Adrenal gland (tissue), 12 donors: ENCODE results near the gene UQCC3. TPM values are rescaled to one million over a fixed set of nuclear protein-coding genes. Genes with fewer than 3 reads are reported as not detected.

Experiments
- DNase-seq, 7 donors: peaks; one replicate each; pipeline ENCODE4 v3.0.0-alpha.2; 2019 to 2020
- H3K27ac ChIP-seq, 5 donors: fragments of 200-600 bp; sonication (generic) in 4 of 5; 1 replicate in 3 of 5; 2 replicates in 2 of 5; pipeline versions ENCODE4 v1.5.1 to v1.8.0; 2016 to 2020; ENCODE audit warnings: mild to moderate bottlenecking in 1 of 5
- H3K27me3 ChIP-seq: fragments of 200-600 bp; 2 replicates; pipeline ENCODE4 v1.8.0; 2021
- H3K36me3 ChIP-seq, 2 donors: fragments of 200-600 bp; replicated peaks in 1 of 2; 1 replicate in 1 of 2; 2 replicates in 1 of 2; pipeline versions ENCODE4 v1.5.1 to v1.8.0; 2018 to 2022
- H3K4me1 ChIP-seq, 2 donors: fragments of 200-600 bp; replicated peaks in 1 of 2; 1 replicate in 1 of 2; 2 replicates in 1 of 2; pipeline versions ENCODE4 v1.5.1 to v1.8.0; 2018 to 2021
- H3K4me3 ChIP-seq, 4 donors: fragments of 200-600 bp; sonication (generic) in 3 of 4; one replicate each; pipeline ENCODE4 v1.5.1; 2016 to 2018
- H3K9me3 ChIP-seq, 3 donors: fragments of 200-600 bp; sonication (generic) in 1 of 3; replicated peaks in 1 of 3; 1 replicate in 2 of 3; 2 replicates in 1 of 3; pipeline versions ENCODE4 v1.5.1 to v1.8.0; 2016 to 2021
- POLR2A ChIP-seq, 2 donors: fragments of 450-650 bp; IDR thresholded peaks; one replicate each; pipeline ENCODE4 v1.6.1; 2017; ENCODE audit warnings: antibody characterized with exemption in 2 of 2, mild to moderate bottlenecking in 2 of 2, moderate library complexity in 1 of 2
- WGBS, 4 donors: extraction: QIAGEN DNeasy Blood & Tissue Kit in 2 of 4; methylation state at CpG; one replicate each; pipeline versions ENCODE4 v1.1.5 to v1.1.7; 2013 to 2017; 5-methylcytosine and 5-hydroxymethylcytosine counted together
- intact Hi-C, 2 donors: fragments of 100-400 bp; cut with DNase I; formaldehyde crosslinking; loops; one replicate each; pipeline versions ENCODE4 v1.14.1 to v1.15.0; 2022 to 2023
- polyA plus RNA-seq, 3 donors: library from polyadenylated mRNA; stranded (reverse); fragments of 200-250 nt in 2 of 3; fragments of 350-450 nt in 1 of 3; fragmentation: Illumina TruSeq in 1 of 3; extraction: RNeasy Lipid Tissue Mini Kit (QIAGEN cat#74804) in 1 of 3; gene quantifications; one replicate each; pipeline ENCODE4 v1.2.3, GENCODE V29; 2013 to 2014
- total RNA-seq, 9 donors: library from RNA; depleted of rRNA in 4 of 9; stranded (reverse); fragments of >200 nt in 4 of 9; fragments of 120-200 nt in 1 of 9; fragmentation: NEBNext Ultra II Directional in 1 of 9; extraction: Animal tissue kit (Norgen Biotek cat#: 25700) in 1 of 9; gene quantifications; one replicate each; pipeline versions ENCODE4 v1.1.0 to v1.2.4, GENCODE V29; 2013 to 2023
- TF ChIP-seq, protein P1 (sequence below), 6 experiments: fragments of 450-650 bp in 4 of 6; fragments of 200-600 bp in 2 of 6; sonication (generic) in 1 of 6; IDR thresholded peaks; 1 replicate in 5 of 6; 2 replicates in 1 of 6; pipeline versions ENCODE4 v1.5.1 to v1.8.0; 2016 to 2021; ENCODE audit warnings: antibody characterized with exemption in 6 of 6, mild to moderate bottlenecking in 2 of 6, moderate library complexity in 1 of 6
- donor health status: healthy with polysubstance abuse.
- donor health status: Bipolar disorder and iron deficiency.
- donor health status: DM: yes; HTN: yes; CAD: no.
- donor health status: DM: no; HTN: no; CAD: no.
- donor health status: DM: no; HTN: no; CAD: no.
- donor health status: DM: yes; HTN: yes; CAD: no.

The UQCC3 gene
- total and polyA plus RNA-seq, 12 donors = 2.2 to 25.7 (median 15.8) TPM

DNA sequence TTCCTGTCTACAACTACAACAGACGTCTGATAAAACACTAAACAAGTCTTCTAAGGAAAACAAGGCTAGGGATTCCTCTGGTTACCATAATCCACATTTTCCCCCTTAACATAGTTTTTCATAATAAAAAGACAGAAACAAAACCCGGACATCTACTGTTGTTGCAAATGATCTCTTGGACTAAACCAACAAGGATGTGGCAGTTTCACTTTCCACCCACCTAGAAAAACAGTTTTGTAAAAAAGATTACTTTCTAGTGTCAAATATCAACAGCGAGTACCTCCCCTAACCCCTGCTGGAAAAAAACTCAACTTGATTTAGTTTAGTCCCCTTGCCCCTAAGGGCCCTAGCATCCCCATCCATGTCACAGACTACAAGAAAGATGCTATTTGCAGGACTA lies 41.4 kb downstream of the UQCC3 start:
- Histone ChIP-seq H3K4me1 (peaks cover 33% of the 10 kb centered on the region in 2 donors), H3K27ac (peak overlapping the region in 4 of 5 donors; percentile 9 to 84 (median 72)), H3K27me3 (no peaks in the 10 kb centered on the region), H3K36me3 (peaks cover 0 to 73% of the 10 kb centered on the region in 2 donors), H3K9me3 (no peaks in the 10 kb centered on the region), H3K4me3 (no peak overlapping the region)
- TF ChIP-seq, protein P1, sequence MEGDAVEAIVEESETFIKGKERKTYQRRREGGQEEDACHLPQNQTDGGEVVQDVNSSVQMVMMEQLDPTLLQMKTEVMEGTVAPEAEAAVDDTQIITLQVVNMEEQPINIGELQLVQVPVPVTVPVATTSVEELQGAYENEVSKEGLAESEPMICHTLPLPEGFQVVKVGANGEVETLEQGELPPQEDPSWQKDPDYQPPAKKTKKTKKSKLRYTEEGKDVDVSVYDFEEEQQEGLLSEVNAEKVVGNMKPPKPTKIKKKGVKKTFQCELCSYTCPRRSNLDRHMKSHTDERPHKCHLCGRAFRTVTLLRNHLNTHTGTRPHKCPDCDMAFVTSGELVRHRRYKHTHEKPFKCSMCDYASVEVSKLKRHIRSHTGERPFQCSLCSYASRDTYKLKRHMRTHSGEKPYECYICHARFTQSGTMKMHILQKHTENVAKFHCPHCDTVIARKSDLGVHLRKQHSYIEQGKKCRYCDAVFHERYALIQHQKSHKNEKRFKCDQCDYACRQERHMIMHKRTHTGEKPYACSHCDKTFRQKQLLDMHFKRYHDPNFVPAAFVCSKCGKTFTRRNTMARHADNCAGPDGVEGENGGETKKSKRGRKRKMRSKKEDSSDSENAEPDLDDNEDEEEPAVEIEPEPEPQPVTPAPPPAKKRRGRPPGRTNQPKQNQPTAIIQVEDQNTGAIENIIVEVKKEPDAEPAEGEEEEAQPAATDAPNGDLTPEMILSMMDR (IDR thresholded peaks at IDR 0.05) = no peak
- TF ChIP-seq POLR2A (IDR thresholded peaks at IDR 0.05) = no peak
- WGBS, 4 donors = 40 to 50% (median 46%) methylated on average over 3 of the region's 3 CpGs
- intact Hi-C loops = no loop called here
- no peak for DNase-seq

GRCh38 chr11:62713343-62713742 lies 41.9 kb downstream of the UQCC3 start:
- Histone ChIP-seq H3K9me3 (no peaks in the 10 kb centered on the region), H3K36me3 (peaks cover 0 to 78% of the 10 kb centered on the region in 2 donors), H3K4me1 (peaks cover 32 to 33% of the 10 kb centered on the region in 2 donors), H3K27me3 (no peaks in the 10 kb centered on the region), H3K4me3 (no peak overlapping the region), H3K27ac (peak overlapping the region in 4 of 5 donors; percentile 12 to 84 (median 72))
- peak; percentile 65 to 85 (median 83) for DNase-seq
- intact Hi-C loops = no loop called here
- TF ChIP-seq, protein P1 (IDR thresholded peaks at IDR 0.05) = no peak
- TF ChIP-seq POLR2A (IDR thresholded peaks at IDR 0.05) = peak in 1 of 2 donors; percentile 40
- 43 to 64% (median 51%) methylated on average over 2 of the region's 2 CpGs for WGBS, 4 donors

- peaks cover 0 to 97% of the 10 kb centered on the region in 2 donors for H3K36me3 ChIP-seq
- intact Hi-C loops = loop anchor here in 1 of 2 donors (5.0 kb wide), 1 partner anchor 52 kb away; no protein-coding TSS in a partner anchor
- H3K27ac ChIP-seq = peak overlapping the region in 1 of 5 donors; percentile 84
- peaks cover 24 to 25% of the 10 kb centered on the region in 2 donors for H3K4me1 ChIP-seq
- no peak for TF ChIP-seq POLR2A (IDR thresholded peaks at IDR 0.05)
- TF ChIP-seq, protein P1 (IDR thresholded peaks at IDR 0.05) = no peak
- peak in 1 of 7 donors; percentile 12 for DNase-seq
- WGBS, 4 donors = 87 to 88% (median 88%) methylated on average over 15 to 24 of the region's 24 CpGs
- no peaks in the 10 kb centered on the region for H3K9me3 ChIP-seq
- no peaks in the 10 kb centered on the region for H3K27me3 ChIP-seq
- no peak overlapping the region for H3K4me3 ChIP-seq
These were observed 44.0 kb downstream of the UQCC3 start for GRCh38 chr11:62715150-62716130.

- intact Hi-C loops = loop anchor here in 1 of 2 donors (5.0 kb wide), 1 partner anchor 51 kb away; no protein-coding TSS in a partner anchor
- no peaks in the 10 kb centered on the region for H3K9me3 ChIP-seq
- no peak for TF ChIP-seq POLR2A (IDR thresholded peaks at IDR 0.05)
- TF ChIP-seq, protein P1 (IDR thresholded peaks at IDR 0.05) = no peak
- H3K4me1 ChIP-seq = peaks cover 24 to 25% of the 10 kb centered on the region in 2 donors
- no peak for DNase-seq
- H3K4me3 ChIP-seq = no peak overlapping the region
- peaks cover 0 to 97% of the 10 kb centered on the region in 2 donors for H3K36me3 ChIP-seq
- 87 to 89% (median 88%) methylated on average over 5 of the region's 5 CpGs for WGBS, 4 donors
- H3K27me3 ChIP-seq = no peaks in the 10 kb centered on the region
- no peak overlapping the region for H3K27ac ChIP-seq
These were observed 44.7 kb downstream of the UQCC3 start for GRCh38 chr11:62716206-62716605.
